Upper lobe of left lung (tissue), 6 donors: ENCODE data around the gene RGS12. TPM values are rescaled to one million over a fixed set of nuclear protein-coding genes. Genes with fewer than 3 reads are reported as not detected.

ENCODE experiments used
- ATAC-seq, 2 donors: fragments of 200-7000 bp; cut with Tn5 transposase; one replicate each; pipeline ENCODE4 v1.9.1; 2022; ENCODE audit warnings: mild to moderate bottlenecking in 2 of 2, moderate library complexity in 2 of 2; ENCODE audit not compliant: low FRiP score in 2 of 2
- DNase-seq, 2 donors: peaks; one replicate each; pipeline ENCODE4 v3.0.0-alpha.2; 2019 to 2020
- H3K27ac ChIP-seq, 4 donors: fragments of 200-600 bp; sonication (generic); one replicate each; pipeline ENCODE4 v1.5.1; 2016 to 2019
- H3K27me3 ChIP-seq, 4 donors: fragments of 200-600 bp; sonication (generic); one replicate each; pipeline ENCODE4 v1.5.1; 2017 to 2019
- H3K36me3 ChIP-seq, 4 donors: fragments of 200-600 bp; sonication (generic); one replicate each; pipeline ENCODE4 v1.5.1; 2016 to 2019
- H3K4me1 ChIP-seq, 4 donors: fragments of 200-600 bp; sonication (generic); one replicate each; pipeline ENCODE4 v1.5.1; 2018 to 2019
- H3K4me3 ChIP-seq, 4 donors: fragments of 200-600 bp; sonication (generic); one replicate each; pipeline ENCODE4 v1.5.1; 2017 to 2019; ENCODE audit warnings: mild to moderate bottlenecking in 2 of 4, moderate library complexity in 1 of 4
- H3K9me3 ChIP-seq, 4 donors: fragments of 200-600 bp; sonication (generic); one replicate each; pipeline ENCODE4 v1.5.1; 2018 to 2019
- CTCF ChIP-seq, 6 experiments: fragments of 450-650 bp in 4 of 6; fragments of 200-600 bp in 2 of 6; sonication (generic) in 2 of 6; IDR thresholded peaks; one replicate each; pipeline ENCODE4 v1.5.1; 2016 to 2019; ENCODE audit warnings: antibody characterized with exemption in 6 of 6
- EP300 ChIP-seq, 4 donors: sonication (generic); formaldehyde crosslinking; IDR thresholded peaks; one replicate each; pipeline ENCODE4 v1.5.1; 2017; ENCODE audit warnings: antibody characterized with exemption in 4 of 4, control low read depth in 2 of 4
- POLR2A ChIP-seq, 4 donors: fragments of 450-650 bp; IDR thresholded peaks; one replicate each; pipeline ENCODE4 v1.5.1; 2016 to 2017; ENCODE audit warnings: antibody characterized with exemption in 4 of 4, mild to moderate bottlenecking in 2 of 4
- POLR2AphosphoS5 ChIP-seq, 2 donors: sonication (generic); formaldehyde crosslinking; IDR thresholded peaks; one replicate each; pipeline ENCODE4 v1.5.1; 2017; ENCODE audit warnings: antibody characterized with exemption in 2 of 2
- WGBS, 2 donors: methylation state at CpG; one replicate each; pipeline ENCODE4 v1.1.5; 2017 to 2018; 5-methylcytosine and 5-hydroxymethylcytosine counted together
- total RNA-seq, 6 donors: library from RNA; depleted of rRNA in 4 of 6; stranded (reverse); fragments of >200 nt in 4 of 6; gene quantifications; one replicate each; pipeline versions ENCODE4 v1.1.0 to v1.2.1, GENCODE V29; 2016 to 2021
- donor health status: DM: no; HTN: no; CAD: no; lungs with moderate emphysema.
- donor health status: DM: no; HTN: yes; CAD: no; lungs with severe emphysema.

RGS12 gene
- total RNA-seq, 6 donors from 2014 or later, result 17.8 to 124 (median 49.7) TPM

GRCh38 chr4:3293401-3294391 lies 875 bp downstream of the RGS12 start:
- WGBS, 2 donors, result 13 to 31% methylated on average over 16 to 22 of the region's 42 CpGs
- Histone ChIP-seq H3K27me3 (no peaks in the 10 kb centered on the region), H3K4me3 (peak overlapping the region; percentile 66 to 95 (median 80)), H3K36me3 (no peaks in the 10 kb centered on the region), H3K4me1 (peaks cover 17 to 35% (median 25%) of the 10 kb centered on the region in 4 donors), H3K27ac (peak overlapping the region; percentile 73 to 96 (median 91)), H3K9me3 (no peaks in the 10 kb centered on the region)
- DNase-seq, result no peak
- no peak for TF ChIP-seq POLR2A (IDR thresholded peaks at IDR 0.05)
- no peak for TF ChIP-seq CTCF (IDR thresholded peaks at IDR 0.05)
- ATAC-seq, result no peak

- DNase-seq, result no peak
Measured at GRCh38 chr4:3294401-3295241, 1.8 kb downstream of the RGS12 start.

GRCh38 chr4:3295837-3296624 lies 3.2 kb downstream of the RGS12 start:
- DNase-seq (no peak), ATAC-seq (no peak)
- Histone ChIP-seq H3K9me3 (no peaks in the 10 kb centered on the region), H3K36me3 (no peaks in the 10 kb centered on the region), H3K27ac (no peak overlapping the region), H3K4me3 (no peak overlapping the region), H3K27me3 (no peaks in the 10 kb centered on the region), H3K4me1 (peaks cover 28 to 48% (median 33%) of the 10 kb centered on the region in 4 donors)
- TF ChIP-seq CTCF (IDR thresholded peaks at IDR 0.05) (no peak), POLR2A (IDR thresholded peaks at IDR 0.05) (no peak), EP300 (IDR thresholded peaks at IDR 0.05) (no peak), POLR2AphosphoS5 (IDR thresholded peaks at IDR 0.05) (no peak)
- 90 to 97% methylated on average over 12 of the region's 12 CpGs for WGBS, 2 donors

More at GRCh38 chr4:3294401-3295241, 1.8 kb downstream of the RGS12 start:
- WGBS, 2 donors, result 80 to 82% methylated on average over 19 of the region's 19 CpGs
- no peak for TF ChIP-seq POLR2A (IDR thresholded peaks at IDR 0.05)
- TF ChIP-seq CTCF (IDR thresholded peaks at IDR 0.05), result no peak
- TF ChIP-seq EP300 (IDR thresholded peaks at IDR 0.05), result no peak
- TF ChIP-seq POLR2AphosphoS5 (IDR thresholded peaks at IDR 0.05), result no peak
- H3K4me3 ChIP-seq, result peak overlapping the region in 1 of 4 donors; percentile 69
- no peaks in the 10 kb centered on the region for H3K27me3 ChIP-seq
- H3K9me3 ChIP-seq, result no peaks in the 10 kb centered on the region
- ATAC-seq, result no peak
- H3K4me1 ChIP-seq, result peaks cover 24 to 43% (median 33%) of the 10 kb centered on the region in 4 donors
- H3K36me3 ChIP-seq, result no peaks in the 10 kb centered on the region
- H3K27ac ChIP-seq, result peak overlapping the region in 3 of 4 donors; percentile 73 to 92 (median 90)

- Histone ChIP-seq H3K27ac (no peak overlapping the region), H3K4me3 (no peak overlapping the region), H3K4me1 (peaks cover 25 to 46% (median 32%) of the 10 kb centered on the region in 4 donors), H3K36me3 (no peaks in the 10 kb centered on the region), H3K27me3 (no peaks in the 10 kb centered on the region), H3K9me3 (no peaks in the 10 kb centered on the region)
- ATAC-seq, result no peak
- 87 to 94% methylated on average over 8 of the region's 8 CpGs for WGBS, 2 donors
- DNase-seq, result no peak
- no peak for TF ChIP-seq CTCF (IDR thresholded peaks at IDR 0.05)
- no peak for TF ChIP-seq POLR2A (IDR thresholded peaks at IDR 0.05)
- no peak for TF ChIP-seq EP300 (IDR thresholded peaks at IDR 0.05)
- no peak for TF ChIP-seq POLR2AphosphoS5 (IDR thresholded peaks at IDR 0.05)
Measured at GRCh38 chr4:3296651-3297050, 3.8 kb downstream of the RGS12 start.
